Keratinocyte (primary cell): Measurements from ENCODE around the gene PRDM11.

Source experiments
- EZH2 ChIP-seq: IDR thresholded peaks from one replicate; pipeline ENCODE4 v1.6.1; 2012; ENCODE audit warnings: inconsistent platforms, mild to moderate bottlenecking, low read length, moderate library complexity
- TF ChIP-seq, protein P1 (sequence below), 3 experiments: IDR thresholded peaks in 1 of 3; conservative IDR thresholded peaks in 1 of 3; optimal IDR thresholded peaks in 1 of 3; 2 replicates in 2 of 3; 3 replicates in 1 of 3; pipeline versions ENCODE3 to v1.5.1; 2011; ENCODE audit warnings: low read length in 3 of 3, mild to moderate bottlenecking in 3 of 3, moderate library complexity in 2 of 3, control low read depth in 1 of 3, inconsistent platforms in 1 of 3; ENCODE audit not compliant: insufficient read depth in 2 of 3; ENCODE audit errors: extremely low read depth in 1 of 3

DNA sequence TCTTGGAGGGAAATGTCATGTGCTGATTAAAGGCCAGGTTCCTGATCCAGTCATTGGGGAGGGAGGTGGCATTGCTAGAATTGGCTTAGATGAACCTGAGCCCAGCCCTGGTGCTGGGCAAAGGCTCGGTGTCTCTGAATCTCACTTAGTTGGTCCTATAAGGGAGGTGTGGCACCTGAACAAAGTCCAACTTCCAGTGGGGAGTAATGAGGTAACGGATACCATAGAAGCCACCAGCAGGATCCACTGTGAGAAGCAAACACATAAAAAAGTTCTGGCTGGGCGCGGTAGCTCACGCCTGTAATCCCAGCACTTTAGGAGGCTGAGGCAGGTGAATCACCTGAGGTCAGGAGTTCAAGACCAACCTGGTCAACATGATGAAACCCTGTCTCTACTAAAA lies 26.6 kb downstream of the PRDM11 start:
- TF ChIP-seq, protein P1, sequence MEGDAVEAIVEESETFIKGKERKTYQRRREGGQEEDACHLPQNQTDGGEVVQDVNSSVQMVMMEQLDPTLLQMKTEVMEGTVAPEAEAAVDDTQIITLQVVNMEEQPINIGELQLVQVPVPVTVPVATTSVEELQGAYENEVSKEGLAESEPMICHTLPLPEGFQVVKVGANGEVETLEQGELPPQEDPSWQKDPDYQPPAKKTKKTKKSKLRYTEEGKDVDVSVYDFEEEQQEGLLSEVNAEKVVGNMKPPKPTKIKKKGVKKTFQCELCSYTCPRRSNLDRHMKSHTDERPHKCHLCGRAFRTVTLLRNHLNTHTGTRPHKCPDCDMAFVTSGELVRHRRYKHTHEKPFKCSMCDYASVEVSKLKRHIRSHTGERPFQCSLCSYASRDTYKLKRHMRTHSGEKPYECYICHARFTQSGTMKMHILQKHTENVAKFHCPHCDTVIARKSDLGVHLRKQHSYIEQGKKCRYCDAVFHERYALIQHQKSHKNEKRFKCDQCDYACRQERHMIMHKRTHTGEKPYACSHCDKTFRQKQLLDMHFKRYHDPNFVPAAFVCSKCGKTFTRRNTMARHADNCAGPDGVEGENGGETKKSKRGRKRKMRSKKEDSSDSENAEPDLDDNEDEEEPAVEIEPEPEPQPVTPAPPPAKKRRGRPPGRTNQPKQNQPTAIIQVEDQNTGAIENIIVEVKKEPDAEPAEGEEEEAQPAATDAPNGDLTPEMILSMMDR (optimal IDR thresholded peaks at IDR 0.05 in 1 of 3, IDR thresholded peaks at IDR 0.05 in 1 of 3, conservative IDR thresholded peaks at IDR 0.05 in 1 of 3; ENCODE audit: extremely low read depth in 1 of 3, insufficient read depth in 2 of 3, low read length in 3 of 3): no peak
- TF ChIP-seq EZH2: no peak
